Choroid plexus epithelial cell (primary cell): ENCODE data around the gene LCTL.

Experiments
- DNase-seq: peaks from one replicate; pipeline ENCODE4 v3.0.0-alpha.2; 2010; ENCODE audit warnings: low read depth
- H3K4me3 ChIP-seq: 2 replicates; pipeline ENCODE4 v1.5.1; 2011; ENCODE audit warnings: low read depth, mild to moderate bottlenecking, control low read depth, low read length, moderate library complexity
- CTCF ChIP-seq: conservative IDR thresholded peaks from 2 replicates; pipeline ENCODE4 v1.5.1; 2011; ENCODE audit warnings: low read depth, mild to moderate bottlenecking, control low read depth, inconsistent platforms, low read length, moderate library complexity

LCTL gene

DNA sequence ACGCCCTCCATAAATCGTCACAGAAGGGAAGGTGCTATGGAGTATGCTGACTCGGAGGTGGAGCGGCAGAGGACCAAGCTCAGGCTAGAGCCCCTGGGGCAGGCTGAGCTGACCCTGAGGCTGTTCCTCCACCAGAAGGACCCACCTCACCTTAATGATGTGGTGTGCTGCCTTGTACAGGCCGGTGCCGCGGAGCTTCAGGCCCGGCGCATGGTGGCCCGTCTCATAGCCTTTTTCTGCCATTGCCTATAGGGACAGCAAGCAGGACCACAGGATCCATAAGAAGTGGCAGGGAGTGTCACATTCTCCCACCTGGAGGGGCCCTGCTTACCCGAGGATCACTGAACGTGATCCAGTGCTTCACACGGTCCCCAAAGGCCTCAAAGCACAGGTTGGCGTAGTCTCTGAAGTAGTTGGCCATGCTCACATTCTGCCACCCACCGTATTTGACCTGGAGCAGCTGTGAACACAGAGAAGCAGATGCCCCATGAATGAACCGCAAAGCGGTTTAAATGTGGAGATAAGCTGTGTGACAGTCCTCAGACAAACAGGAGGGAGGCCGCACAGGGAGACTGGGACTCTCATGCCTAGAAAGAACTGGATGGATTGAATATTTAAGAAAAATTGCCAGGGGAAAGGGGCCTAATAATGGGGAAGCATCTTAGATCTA is 4.8 kb downstream of the LCTL start:
- no peak for DNase-seq
- no peak overlapping the region for H3K4me3 ChIP-seq
- TF ChIP-seq CTCF = no peak

GRCh38 chr15:66558271-66558670 is 7.5 kb downstream of the LCTL start:
- H3K4me3 ChIP-seq = no peak overlapping the region
- TF ChIP-seq CTCF = no peak
- no peak for DNase-seq

DNA sequence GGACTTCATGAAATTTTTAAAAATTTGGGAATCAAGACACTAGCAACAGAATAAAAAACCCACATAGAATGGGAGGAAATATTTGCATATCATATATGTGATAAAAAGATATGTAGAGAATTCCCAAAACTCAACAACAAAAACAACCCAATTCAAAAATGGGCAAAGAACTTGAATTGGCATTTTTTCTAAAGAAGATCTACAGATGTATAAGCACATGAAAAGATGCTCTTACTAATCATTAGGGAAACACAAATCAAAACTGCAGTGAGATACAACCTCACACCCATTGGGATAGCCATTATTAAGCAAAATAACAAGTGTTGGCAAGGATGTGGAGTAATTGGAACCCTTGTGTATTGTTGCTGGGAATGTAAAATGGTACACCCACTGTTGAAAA is 10.1 kb downstream of the LCTL start:
- no peak for DNase-seq
- TF ChIP-seq CTCF = no peak
- no peak overlapping the region for H3K4me3 ChIP-seq

GRCh38 chr15:66545255-66545654 is 20.5 kb downstream of the LCTL start:
- no peak overlapping the region for H3K4me3 ChIP-seq
- TF ChIP-seq CTCF = no peak
- no peak for DNase-seq

GRCh38 chr15:66542896-66543295 is 22.9 kb downstream of the LCTL start:
- no peak for TF ChIP-seq CTCF
- no peak overlapping the region for H3K4me3 ChIP-seq
- DNase-seq = no peak

- no peak for TF ChIP-seq CTCF
- DNase-seq = no peak
- no peak overlapping the region for H3K4me3 ChIP-seq
These were observed 30.7 kb downstream of the LCTL start for GRCh38 chr15:66535056-66535455.

DNA sequence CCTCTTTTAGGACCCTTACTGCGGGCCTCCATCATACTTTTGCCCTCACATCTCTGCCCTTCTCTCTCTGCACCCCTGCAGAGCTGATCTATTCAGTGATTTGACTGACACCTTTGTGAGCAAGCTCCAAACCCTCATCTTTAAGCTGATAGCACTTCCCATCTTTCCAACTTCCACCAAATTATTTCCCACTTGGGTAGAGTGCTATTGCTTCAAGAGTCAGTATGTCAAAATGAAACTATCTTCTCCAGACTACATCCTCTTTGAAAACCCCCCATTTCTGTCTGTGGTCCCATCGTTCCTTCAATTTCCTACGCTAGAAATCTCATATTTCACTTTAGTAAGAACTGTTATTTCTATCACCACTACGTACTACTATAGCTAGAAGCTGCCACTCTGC is 41.0 kb downstream of the LCTL start:
- no peak overlapping the region for H3K4me3 ChIP-seq
- TF ChIP-seq CTCF = no peak
- DNase-seq = no peak
